Limb (tissue), 2 donors: ENCODE results near the gene MYO1D.

ENCODE experiments used
- DNase-seq, 2 donors: peaks; one replicate each; pipeline ENCODE4 v3.0.0-alpha.2; 2016; ENCODE audit errors: extremely low spot score in 2 of 2

Gene MYO1D

DNA sequence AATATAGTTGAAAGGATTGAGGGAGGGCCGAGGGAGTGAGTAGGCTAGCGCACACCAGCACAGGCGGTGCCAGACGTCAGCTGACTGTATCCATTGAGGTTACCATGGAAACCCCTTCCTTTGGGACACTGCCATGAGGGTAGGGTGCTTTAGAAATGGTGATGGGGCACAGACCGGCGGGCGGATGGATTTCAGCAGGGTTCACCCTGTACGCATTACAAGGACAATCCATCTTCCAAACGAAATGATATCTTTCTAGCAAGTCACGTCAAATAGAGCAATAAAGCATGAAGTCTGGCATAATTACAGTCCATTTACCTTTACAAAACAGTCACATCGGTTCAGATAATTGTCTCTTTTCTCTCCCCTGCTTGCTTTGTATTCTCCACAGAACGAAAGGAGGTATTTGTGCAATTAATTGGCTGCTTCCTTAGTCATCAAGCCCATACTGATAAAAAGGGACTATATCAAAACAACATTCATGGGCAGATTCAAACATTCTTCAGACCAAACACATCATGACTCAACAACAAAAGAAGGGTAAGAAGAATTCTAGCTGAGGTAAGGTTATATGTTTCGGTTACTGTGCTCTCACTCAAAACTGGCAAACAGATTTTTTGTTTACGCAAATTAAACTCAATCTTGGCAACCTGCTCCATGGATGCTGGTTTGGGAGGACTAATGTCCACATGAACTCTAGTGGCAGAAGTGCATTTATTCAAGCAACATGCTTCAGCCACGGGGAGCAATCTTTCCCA is 249.5 kb downstream of the MYO1D start:
- peak; percentile 10 to 75 for DNase-seq

- DNase-seq, result peak in 1 of 2 donors; percentile 21
Observed at GRCh38 chr17:32626379-32626791, 250.5 kb downstream of the MYO1D start.

- peak; percentile 24 to 34 for DNase-seq
Observed at GRCh38 chr17:32625971-32626370, 251.0 kb downstream of the MYO1D start.

- DNase-seq, result no peak
Observed at GRCh38 chr17:32623196-32623595, 253.7 kb downstream of the MYO1D start.

DNA sequence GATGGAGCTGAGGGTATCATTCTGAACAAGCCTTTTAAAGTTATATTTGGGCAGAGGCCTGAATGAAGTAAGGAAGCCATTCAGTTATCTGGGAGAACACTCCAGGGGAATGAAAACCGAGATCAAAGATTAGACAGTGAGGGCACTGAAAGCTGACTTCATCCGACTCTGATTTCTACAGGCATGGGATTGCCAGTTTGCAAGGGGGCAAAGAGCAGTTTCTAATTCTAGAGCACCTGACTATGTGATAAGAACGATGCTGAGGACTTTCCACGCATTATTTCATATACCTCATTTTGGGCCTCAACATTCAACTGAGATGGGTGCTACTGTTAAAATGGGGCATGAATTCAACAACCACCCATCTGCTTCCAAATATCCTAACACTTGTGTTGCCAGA is 254.4 kb downstream of the MYO1D start:
- DNase-seq, result no peak

DNA sequence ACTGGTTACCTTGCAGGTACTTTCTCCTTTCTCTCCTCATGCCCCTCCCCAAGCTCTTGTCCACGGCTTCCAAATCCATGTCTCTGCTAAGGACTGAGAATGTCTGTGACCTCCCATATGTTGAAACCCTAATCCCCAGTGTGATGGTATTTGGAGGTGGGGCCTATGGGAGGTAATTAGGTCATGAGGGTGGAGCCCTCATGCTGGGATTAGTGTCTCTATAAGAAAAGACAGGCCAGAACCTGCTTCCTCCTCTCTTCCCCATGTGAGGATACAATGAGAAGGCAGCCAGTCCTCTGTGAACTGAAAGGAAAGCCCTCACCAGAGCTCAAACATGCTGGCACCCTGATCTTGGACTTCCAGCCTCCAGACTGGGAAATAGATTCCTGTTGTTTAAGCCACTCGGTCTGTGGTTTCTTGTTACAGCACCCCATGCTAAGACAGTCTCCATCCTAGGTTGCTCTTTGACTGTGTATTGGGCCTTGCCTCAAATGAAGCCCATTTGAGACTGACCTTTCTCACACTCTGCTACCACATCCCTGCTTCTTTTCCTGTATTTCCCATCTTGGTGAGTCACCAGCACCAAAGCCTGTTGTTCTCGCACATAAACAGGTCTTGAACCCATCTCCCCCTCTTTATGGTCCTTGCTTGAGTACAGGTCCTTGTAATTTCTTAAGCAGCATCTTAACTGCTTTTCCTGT is 255.2 kb downstream of the MYO1D start:
- no peak for DNase-seq

GRCh38 chr17:32615326-32615725 is 261.6 kb downstream of the MYO1D start:
- no peak for DNase-seq

- no peak for DNase-seq
Observed at GRCh38 chr17:32610943-32611342, 266.0 kb downstream of the MYO1D start.

GRCh38 chr17:32609884-32610650 is 266.9 kb downstream of the MYO1D start:
- no peak for DNase-seq

- no peak for DNase-seq
Observed at GRCh38 chr17:32609085-32609484, 267.8 kb downstream of the MYO1D start.

GRCh38 chr17:32608267-32608666 is 268.7 kb downstream of the MYO1D start:
- DNase-seq, result no peak

- DNase-seq, result no peak
Observed at GRCh38 chr17:32604966-32605365, 272.0 kb downstream of the MYO1D start.

DNA sequence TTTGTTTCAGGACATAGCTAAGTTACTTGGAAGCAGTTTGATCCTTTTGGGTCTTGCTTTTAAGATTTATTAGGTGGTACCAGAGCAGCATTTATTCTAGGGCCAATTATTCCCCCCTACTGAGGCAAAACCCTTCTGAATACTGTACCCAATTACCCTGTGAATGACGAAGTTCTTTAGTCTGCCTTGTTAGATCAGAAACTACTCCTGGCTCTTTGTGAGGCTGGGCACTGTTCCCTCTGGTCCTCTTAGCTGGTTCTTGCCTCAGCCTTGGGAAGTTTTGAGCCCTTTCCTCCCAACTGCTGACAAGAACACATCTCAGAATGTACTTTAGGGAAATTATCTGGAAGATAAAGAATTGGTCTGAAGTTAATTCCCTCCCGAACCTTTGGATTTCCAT is 274.5 kb downstream of the MYO1D start:
- DNase-seq, result no peak

DNA sequence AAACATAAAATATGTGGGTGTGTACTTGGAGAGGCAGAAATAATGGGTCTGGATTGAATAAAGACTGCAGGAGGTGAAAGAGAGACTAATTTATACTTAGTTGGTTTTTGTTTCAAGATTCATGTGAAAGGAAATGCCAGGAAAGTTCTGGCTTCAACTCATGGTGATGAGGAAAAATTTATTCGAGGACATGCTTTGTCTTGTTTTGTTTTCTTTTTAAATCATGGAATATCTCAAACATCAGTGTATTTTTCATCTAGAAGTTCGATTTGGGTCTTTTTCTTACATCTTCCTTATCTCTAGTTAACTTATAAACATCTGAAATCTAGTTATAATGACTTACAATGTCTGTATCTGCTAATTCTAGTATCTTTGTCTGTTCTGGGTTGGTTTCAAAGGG is 275.1 kb downstream of the MYO1D start:
- DNase-seq, result no peak

- peak; percentile 29 to 40 for DNase-seq
Observed at GRCh38 chr17:32596628-32597027, 280.3 kb downstream of the MYO1D start.

DNA sequence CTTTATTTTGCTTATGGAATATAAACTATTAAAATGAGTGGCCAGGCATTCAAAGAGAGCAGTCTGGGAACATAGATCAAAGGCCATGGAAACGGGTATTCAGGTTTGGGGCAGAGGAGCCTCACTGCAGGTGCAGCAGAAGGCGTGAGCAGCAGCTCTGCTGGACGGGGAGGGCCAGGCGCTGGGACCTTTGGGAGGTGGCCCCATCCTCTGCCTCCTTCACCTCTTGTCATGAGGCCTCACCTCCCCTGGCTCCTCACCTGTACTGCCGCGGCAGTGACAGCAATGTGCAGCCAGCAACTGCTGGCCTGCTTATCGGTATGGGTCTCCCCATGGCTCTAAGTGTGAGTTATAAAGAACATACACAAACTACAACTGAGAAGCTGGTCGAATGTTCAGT is 280.7 kb downstream of the MYO1D start:
- no peak for DNase-seq

- no peak for DNase-seq
Observed at GRCh38 chr17:32593003-32593402, 283.9 kb downstream of the MYO1D start.

DNA sequence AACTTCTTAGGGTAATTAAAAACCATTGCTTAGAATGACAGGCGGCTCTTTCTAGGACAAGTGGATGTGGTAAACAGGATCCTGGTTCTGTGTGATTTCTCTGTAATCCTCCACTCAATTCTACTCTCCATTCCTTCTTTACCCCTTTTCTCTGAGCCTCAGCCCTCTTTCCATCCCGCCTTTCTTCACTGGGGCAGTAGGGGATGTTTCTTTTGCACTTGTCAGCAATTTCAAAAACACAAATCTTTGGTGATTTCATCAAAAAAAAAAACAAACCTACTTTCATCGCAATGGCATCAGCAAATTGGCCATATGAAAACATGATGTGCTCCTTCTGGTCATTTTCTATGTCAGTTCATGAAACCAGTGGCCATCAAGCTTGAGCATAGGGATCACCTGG is 285.5 kb downstream of the MYO1D start:
- DNase-seq, result no peak

GRCh38 chr17:32590974-32591373 is 285.9 kb downstream of the MYO1D start:
- no peak for DNase-seq

DNA sequence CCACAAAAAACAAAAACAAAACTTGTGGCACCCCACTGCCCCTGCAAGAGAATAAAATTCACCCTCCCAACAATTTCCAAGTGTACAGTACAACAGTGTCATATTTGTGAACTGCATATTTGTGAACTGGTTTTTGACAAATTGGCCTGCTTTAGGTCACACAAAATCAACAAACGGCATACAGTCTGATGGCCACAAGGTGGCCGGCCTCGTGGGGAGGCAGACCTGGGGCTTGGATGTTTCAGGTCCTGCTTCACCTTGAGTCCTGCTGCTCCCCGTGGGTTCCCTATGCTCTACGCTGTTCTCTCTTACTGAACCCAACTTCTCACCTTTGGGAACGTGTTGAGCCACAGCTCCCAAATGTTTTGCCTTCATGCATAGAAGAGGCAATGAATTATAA is 287.9 kb downstream of the MYO1D start:
- DNase-seq, result no peak

DNA sequence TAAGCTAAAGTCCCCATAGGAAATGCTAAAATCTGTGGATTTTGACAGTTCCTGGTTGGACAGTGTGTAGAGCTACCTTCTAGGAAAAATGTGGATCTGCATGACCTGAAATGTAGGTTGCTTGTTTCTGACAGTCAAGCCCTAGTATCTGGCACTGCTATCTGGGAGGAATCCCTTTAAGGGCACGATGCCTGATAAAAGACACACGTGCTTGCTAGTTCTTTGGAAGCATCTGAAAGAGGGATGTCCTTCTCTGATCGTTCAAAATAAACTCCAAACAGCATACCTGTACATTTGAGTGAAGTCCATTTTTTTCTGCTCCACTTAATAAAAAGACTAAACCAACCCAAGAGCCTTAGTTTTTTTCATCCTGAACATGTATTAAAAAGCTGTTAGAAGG is 288.8 kb downstream of the MYO1D start:
- no peak for DNase-seq

DNA sequence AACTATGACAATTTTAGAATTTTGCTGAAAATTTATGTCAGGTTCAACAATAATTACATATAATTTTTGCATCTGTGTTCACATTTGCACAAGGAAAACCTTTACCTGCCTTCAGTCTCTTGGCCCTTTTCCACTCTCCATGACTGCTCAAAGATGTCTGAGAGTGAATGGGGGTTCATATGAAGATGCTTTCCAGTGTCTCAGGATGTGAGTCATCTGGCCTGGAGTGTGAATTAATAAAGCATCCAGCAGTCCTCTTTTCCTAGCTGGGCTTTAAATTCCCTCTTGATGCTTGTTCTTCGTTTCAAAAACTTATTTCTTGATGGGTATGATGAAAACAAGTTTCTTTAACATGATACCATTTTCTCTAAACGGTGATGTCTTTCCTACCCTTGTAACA is 290.3 kb downstream of the MYO1D start:
- no peak for DNase-seq
